Psoas muscle (tissue), 8 donors: ENCODE results near the gene DDA1. TPM values are rescaled to one million over a fixed set of nuclear protein-coding genes. Genes with fewer than 3 reads are reported as not detected.

Experiments
- ATAC-seq, 4 donors: fragments of 200-7000 bp; cut with Tn5 transposase; one replicate each; pipeline ENCODE4 v1.9.1; 2020; ENCODE audit warnings: moderate library complexity in 3 of 4, mild to moderate bottlenecking in 2 of 4
- DNase-seq, 2 donors: peaks; one replicate each; pipeline ENCODE4 v3.0.0-alpha.2; 2020
- H3K27ac ChIP-seq: fragments of 200-600 bp; one replicate; pipeline ENCODE4 v1.8.0; 2022
- H3K27me3 ChIP-seq, 3 donors: fragments of 200-600 bp in 1 of 3; one replicate each; pipeline versions ENCODE4 v1.6.1 to v1.8.0; 2013 to 2022; ENCODE audit warnings: low read length in 2 of 3, mild to moderate bottlenecking in 2 of 3, moderate library complexity in 1 of 3; ENCODE audit not compliant: insufficient read depth in 3 of 3
- H3K36me3 ChIP-seq, 2 donors: fragments of 200-600 bp in 1 of 2; one replicate each; pipeline versions ENCODE4 v1.6.1 to v1.8.0; 2013 to 2022; ENCODE audit warnings: low read depth in 1 of 2, mild to moderate bottlenecking in 1 of 2, moderate library complexity in 1 of 2; ENCODE audit not compliant: insufficient read depth in 1 of 2
- H3K4me1 ChIP-seq: fragments of 200-600 bp; one replicate; pipeline ENCODE4 v1.8.0; 2022
- H3K4me3 ChIP-seq: fragments of 200-600 bp; one replicate; pipeline ENCODE4 v1.8.0; 2022; ENCODE audit warnings: mild to moderate bottlenecking
- H3K9me3 ChIP-seq: fragments of 200-600 bp; one replicate; pipeline ENCODE4 v1.8.0; 2022
- CTCF ChIP-seq: fragments of 200-600 bp; IDR thresholded peaks from one replicate; pipeline ENCODE4 v1.8.0; 2022; ENCODE audit warnings: antibody characterized with exemption
- WGBS, 3 donors: extraction: QIAGEN DNeasy Blood & Tissue Kit; methylation state at CpG; one replicate each; pipeline versions ENCODE4 v1.1.6 to v1.1.7; 2013; 5-methylcytosine and 5-hydroxymethylcytosine counted together
- intact Hi-C, 2 donors: fragments of 100-400 bp; cut with DNase I; formaldehyde crosslinking; loops; one replicate each; pipeline versions ENCODE4 v1.11.0 to v1.14.2; 2022
- polyA plus RNA-seq, 3 donors: library from polyadenylated mRNA; stranded (reverse); fragments of 200-250 nt; gene quantifications; one replicate each; pipeline ENCODE4 v1.2.3, GENCODE V29; 2013
- total RNA-seq, 4 donors: library from RNA; stranded (reverse); fragmentation: NEBNext Ultra II Directional in 2 of 4; extraction: Animal tissue kit (Norgen Biotek cat#: 25700) in 2 of 4; gene quantifications; one replicate each; pipeline versions ENCODE4 v1.2.1 to v1.2.4, GENCODE V29; 2021 to 2023
- donor health status: healthy with polysubstance abuse.
- donor health status: DM: no; HTN: no; CAD: no; lungs with moderate emphysema.
- donor health status: Bipolar disorder and iron deficiency.
- donor health status: healthy.
- donor health status: DM: yes; HTN: yes; CAD: no.
- donor health status: DM: no; HTN: no; CAD: no.
- donor health status: DM: no; HTN: no; CAD: no.
- donor health status: DM: yes; HTN: yes; CAD: no.

The DDA1 gene
- total and polyA plus RNA-seq, 7 donors = 21.5 to 90.4 (median 35.4) TPM

GRCh38 chr19:17263712-17264640 is 45.4 kb upstream of the DDA1 start:
- ATAC-seq = no peak
- Histone ChIP-seq H3K9me3 (no peaks in the 10 kb centered on the region), H3K4me3 (peak overlapping the region; percentile 52), H3K27ac (peak overlapping the region; percentile 32), H3K36me3 (peaks cover 0 to 4% of the 10 kb centered on the region in 2 donors), H3K27me3 (no peaks in the 10 kb centered on the region), H3K4me1 (peaks cover 7% of the 10 kb centered on the region)
- intact Hi-C loops = no loop called here
- TF ChIP-seq CTCF = no peak
- no peak for DNase-seq
- 68 to 75% (median 69%) methylated on average over 23 of the region's 23 CpGs for WGBS, 3 donors

- peak within 1 kb of the TSS; percentile 52 for H3K4me3 ChIP-seq
Observed at GRCh38 chr19:17264641-17264979, 44.8 kb upstream of the DDA1 start, which contains the start of gene USHBP1. Gene USHBP1 (minus strand): TSS chr19:17264745. CDS start chr19:17264299, 446 bp downstream.

GRCh38 chr19:17266026-17266425 is 43.3 kb upstream of the DDA1 start:
- Histone ChIP-seq H3K4me3 (no peak overlapping the region), H3K27me3 (no peaks in the 10 kb centered on the region), H3K4me1 (peaks cover 7% of the 10 kb centered on the region), H3K9me3 (no peaks in the 10 kb centered on the region), H3K36me3 (peaks cover 0 to 19% of the 10 kb centered on the region in 2 donors), H3K27ac (no peak overlapping the region)
- ATAC-seq (no peak), DNase-seq (no peak)
- no peak for TF ChIP-seq CTCF
- intact Hi-C loops = loop anchor here in 1 of 2 donors (2.0 kb wide), 1 partner anchor 51 kb away; the partner anchor contains the start of gene USE1
- 82 to 93% (median 88%) methylated on average over 7 of the region's 7 CpGs for WGBS, 3 donors

More at GRCh38 chr19:17264641-17264979, 44.8 kb upstream of the DDA1 start, which contains the start of gene USHBP1:
- Histone ChIP-seq H3K4me1 (peaks cover 7% of the 10 kb centered on the region), H3K27ac (peak within 1 kb of the TSS; percentile 32), H3K9me3 (no peaks in the 10 kb centered on the region), H3K27me3 (no peaks in the 10 kb centered on the region), H3K36me3 (peaks cover 0 to 9% of the 10 kb centered on the region in 2 donors)
- ATAC-seq (no peak), DNase-seq (peak; percentile 30 to 60)
- TF ChIP-seq CTCF = no peak
- intact Hi-C loops = no loop called here
- 25 to 30% (median 30%) methylated on average over 5 of the region's 5 CpGs for WGBS, 3 donors

- intact Hi-C loops = loop anchor here in 1 of 2 donors (2.0 kb wide), 1 partner anchor 52 kb away; the partner anchor contains the start of gene USE1
- ATAC-seq = no peak
- Histone ChIP-seq H3K9me3 (no peaks in the 10 kb centered on the region), H3K27ac (peak overlapping the region; percentile 30), H3K4me1 (peaks cover 7% of the 10 kb centered on the region), H3K27me3 (no peaks in the 10 kb centered on the region), H3K4me3 (no peak overlapping the region), H3K36me3 (peaks cover 3 to 24% of the 10 kb centered on the region in 2 donors)
- 67 to 75% (median 70%) methylated on average over 12 of the region's 12 CpGs for WGBS, 3 donors
- DNase-seq = no peak
- no peak for TF ChIP-seq CTCF
Observed at GRCh38 chr19:17266589-17266974, 42.8 kb upstream of the DDA1 start.
